Measurements from ENCODE around the gene DEFB113. TPM values are rescaled to one million over a fixed set of nuclear protein-coding genes. Genes with fewer than 3 reads are reported as not detected.

The DEFB113 gene
- polyA plus RNA-seq, 6 donors from 2014 or later, result not detected

DNA sequence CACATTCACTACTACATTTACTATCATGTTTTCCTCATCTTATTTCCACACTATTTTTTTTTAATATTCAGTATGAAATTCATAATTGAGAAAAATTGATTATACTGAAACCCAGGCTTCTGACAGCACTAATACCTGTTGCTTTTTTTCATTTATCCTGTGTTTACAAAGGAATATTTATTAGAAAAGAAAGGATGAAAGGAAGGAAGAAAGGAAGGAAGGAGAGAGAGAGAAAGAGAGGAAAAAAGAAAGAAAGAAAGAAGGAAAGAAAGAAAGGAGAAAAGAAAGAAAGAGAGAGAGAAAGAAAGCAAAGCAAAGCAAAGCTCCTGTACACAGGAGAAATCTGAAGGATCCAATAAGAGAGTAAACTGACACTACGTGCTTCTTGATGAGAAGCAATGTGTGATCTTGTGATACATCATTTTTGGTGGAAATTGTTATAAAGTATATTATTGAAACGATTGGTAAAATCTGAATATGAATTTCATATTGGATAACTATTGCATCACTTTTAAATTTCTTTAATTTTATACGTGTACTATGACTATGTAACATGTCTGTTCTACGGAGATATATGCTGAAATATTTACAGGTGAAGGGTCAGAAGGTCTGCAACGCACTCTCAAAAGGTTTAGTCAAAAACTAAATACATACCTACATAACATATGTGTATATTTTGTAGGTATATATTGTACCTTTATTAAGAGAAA lies 49.3 kb downstream of the DEFB113 start:
- H3K27ac Mint-ChIP-seq, result no peak overlapping the region
- H3K9me3 Mint-ChIP-seq, result peaks cover 0 to 10% (median 0%) of the 10 kb centered on the region in 7 donors
- no peaks in the 10 kb centered on the region for H3K4me1 Mint-ChIP-seq
- no peak overlapping the region for H3K4me3 Mint-ChIP-seq
- no peak for DNase-seq
- no peak for ATAC-seq (ENCODE audit: low read depth in 2 of 2)
- H3K36me3 Mint-ChIP-seq, result no peaks in the 10 kb centered on the region
- H3K27me3 Mint-ChIP-seq, result no peaks in the 10 kb centered on the region

DNA sequence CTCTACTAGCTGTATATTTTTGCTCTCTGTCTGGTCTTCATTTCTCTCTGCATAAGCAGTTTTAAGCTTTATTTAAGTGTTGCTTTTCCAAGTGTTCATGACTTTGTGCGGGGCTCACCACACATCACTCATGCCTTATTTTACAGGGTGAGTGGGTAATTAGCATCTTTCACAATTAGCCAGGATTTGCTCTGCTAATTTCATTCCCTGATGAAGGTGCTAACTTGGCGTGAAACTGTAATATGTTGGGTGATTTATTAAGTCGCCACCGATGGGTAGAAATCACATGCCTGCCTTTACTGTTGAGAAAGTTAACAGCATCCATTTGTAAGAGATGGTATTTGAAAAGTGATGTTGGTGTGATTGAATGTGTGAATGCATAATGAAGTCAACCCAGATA lies 50.2 kb downstream of the DEFB113 start:
- DNase-seq (no peak), ATAC-seq (ENCODE audit: low read depth in 2 of 2) (no peak)
- Mint-ChIP-seq H3K36me3 (no peaks in the 10 kb centered on the region), H3K4me1 (no peaks in the 10 kb centered on the region), H3K4me3 (no peak overlapping the region), H3K27ac (no peak overlapping the region), H3K27me3 (no peaks in the 10 kb centered on the region), H3K9me3 (peaks cover 0 to 10% (median 0%) of the 10 kb centered on the region in 7 donors)

DNA sequence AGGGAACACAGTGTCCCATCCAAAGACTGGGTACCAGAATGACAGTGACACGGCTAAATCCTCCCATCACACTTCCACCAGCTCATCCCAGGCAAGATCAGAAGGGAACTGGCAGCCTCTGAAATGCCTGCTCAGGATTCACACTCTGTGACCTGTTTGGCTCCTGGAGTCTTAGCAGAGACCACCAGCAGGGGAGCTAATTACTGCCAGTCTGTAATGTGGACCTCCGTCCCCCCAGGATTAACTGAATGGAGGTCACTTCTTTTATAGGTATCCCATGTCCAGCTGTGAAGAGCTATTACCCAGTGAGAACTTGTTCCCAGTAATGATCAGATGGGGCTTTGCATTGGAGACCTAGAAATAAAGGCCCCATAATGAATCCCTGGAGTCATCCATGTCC lies 50.6 kb downstream of the DEFB113 start:
- Mint-ChIP-seq H3K4me3 (no peak overlapping the region), H3K27me3 (no peaks in the 10 kb centered on the region), H3K9me3 (peaks cover 0 to 10% (median 0%) of the 10 kb centered on the region in 7 donors), H3K27ac (no peak overlapping the region), H3K4me1 (no peaks in the 10 kb centered on the region), H3K36me3 (no peaks in the 10 kb centered on the region)
- ATAC-seq (ENCODE audit: low read depth in 2 of 2) (no peak), DNase-seq (no peak)

Other genes with a start within 250 kb of the DEFB113 start
- gene CRISP3, start 225.2 kb downstream of the DEFB113 start, polyA plus RNA-seq (ENCODE audit: low read depth in 6 of 6), result not detected
- gene PGK2, start 182.3 kb downstream of the DEFB113 start, polyA plus RNA-seq (ENCODE audit: low read depth in 6 of 6), result not detected
- gene CRISP1, start 103.1 kb downstream of the DEFB113 start, polyA plus RNA-seq (ENCODE audit: low read depth in 6 of 6), result not detected
- gene DEFB114, start 5.5 kb downstream of the DEFB113 start, polyA plus RNA-seq (ENCODE audit: low read depth in 6 of 6), result not detected
- gene DEFB110, start 52.4 kb upstream of the DEFB113 start, polyA plus RNA-seq (ENCODE audit: low read depth in 6 of 6), result not detected
- gene DEFB112, start 80.3 kb upstream of the DEFB113 start, polyA plus RNA-seq (ENCODE audit: low read depth in 6 of 6), result not detected